CD14-positive monocyte (primary cell): Measurements from ENCODE around the gene KYNU. TPM values are rescaled to one million over a fixed set of nuclear protein-coding genes. Genes with fewer than 3 reads are reported as not detected.

Source experiments
- DNase-seq, 3 donors: peaks; one replicate each; pipeline ENCODE4 v3.0.0-alpha.2; 2011 to 2022
- H2AFZ ChIP-seq: 2 replicates; pipeline ENCODE4 v1.6.0; 2012; ENCODE audit warnings: mild to moderate bottlenecking, low read depth, low read length, inconsistent platforms; ENCODE audit not compliant: insufficient read depth, poor library complexity, severe bottlenecking
- H3K27ac ChIP-seq, 2 donors: 1 replicate in 1 of 2; 2 replicates in 1 of 2; pipeline ENCODE4 v1.5.1; 2012 to 2013; ENCODE audit warnings: low read length in 2 of 2, control low read depth in 1 of 2, inconsistent platforms in 1 of 2, low read depth in 1 of 2, mild to moderate bottlenecking in 1 of 2
- H3K27me3 ChIP-seq, 2 donors: one replicate each; pipeline versions ENCODE4 v1.6.0 to v1.6.1; 2011 to 2013; ENCODE audit warnings: low read length in 2 of 2; ENCODE audit not compliant: control insufficient read depth in 2 of 2, insufficient read depth in 2 of 2
- H3K36me3 ChIP-seq, 2 donors: replicated peaks in 1 of 2; 1 replicate in 1 of 2; 2 replicates in 1 of 2; pipeline versions ENCODE4 v1.5.1 to v1.6.1; 2012 to 2013; ENCODE audit warnings: low read length in 2 of 2, control low read depth in 1 of 2, inconsistent platforms in 1 of 2, mild to moderate bottlenecking in 1 of 2; ENCODE audit not compliant: insufficient read depth in 2 of 2, control insufficient read depth in 1 of 2
- H3K4me1 ChIP-seq, 2 donors: 1 replicate in 1 of 2; 2 replicates in 1 of 2; pipeline versions ENCODE4 v1.5.1 to v1.6.1; 2012 to 2013; ENCODE audit warnings: low read length in 2 of 2, control low read depth in 1 of 2, inconsistent platforms in 1 of 2, mild to moderate bottlenecking in 1 of 2, moderate library complexity in 1 of 2; ENCODE audit not compliant: insufficient read depth in 2 of 2, control insufficient read depth in 1 of 2
- H3K4me2 ChIP-seq: replicated peaks from 2 replicates; pipeline ENCODE3; 2012; ENCODE audit warnings: low read length, moderate library complexity, mild to moderate bottlenecking; ENCODE audit not compliant: poor library complexity, severe bottlenecking; ENCODE audit errors: extremely low read depth
- H3K4me3 ChIP-seq, 3 experiments: fragments of 200-600 bp in 1 of 3; sonication (generic) in 1 of 3; replicated peaks in 1 of 3; 1 replicate in 2 of 3; 2 replicates in 1 of 3; pipeline ENCODE4 v1.5.1; 2011 to 2013; ENCODE audit warnings: low read length in 3 of 3, mild to moderate bottlenecking in 3 of 3, control low read depth in 2 of 3, low read depth in 2 of 3, inconsistent platforms in 1 of 3, moderate library complexity in 1 of 3
- H3K79me2 ChIP-seq: 2 replicates; pipeline ENCODE4 v1.6.0; 2012; ENCODE audit warnings: mild to moderate bottlenecking, control low read depth, inconsistent platforms, low read length, moderate library complexity; ENCODE audit not compliant: insufficient read depth
- H3K9ac ChIP-seq: 2 replicates; pipeline ENCODE4 v1.6.0; 2017; ENCODE audit warnings: low read length, mild to moderate bottlenecking; ENCODE audit not compliant: insufficient read depth, poor library complexity, severe bottlenecking
- H3K9me3 ChIP-seq, 2 donors: replicated peaks in 1 of 2; 1 replicate in 1 of 2; 2 replicates in 1 of 2; pipeline versions ENCODE4 v1.5.1 to v1.6.1; 2012 to 2013; ENCODE audit warnings: low read length in 2 of 2, control low read depth in 1 of 2; ENCODE audit not compliant: control insufficient read depth in 1 of 2, insufficient read depth in 1 of 2
- H4K20me1 ChIP-seq: 2 replicates; pipeline ENCODE4 v1.6.0; 2012; ENCODE audit warnings: mild to moderate bottlenecking, low read length, control low read depth, moderate library complexity; ENCODE audit not compliant: insufficient read depth
- H3K27ac Mint-ChIP-seq, 7 donors: one replicate each; pipeline ENCODE4 v1.8.0; 2020; ENCODE audit warnings: mild to moderate bottlenecking in 7 of 7, mixed read lengths in 7 of 7, moderate library complexity in 6 of 7, inconsistent platforms in 2 of 7
- H3K27me3 Mint-ChIP-seq, 3 donors: one replicate each; pipeline ENCODE4 v1.8.0; 2021 to 2022; ENCODE audit warnings: low read depth in 3 of 3, mild to moderate bottlenecking in 3 of 3, mixed read lengths in 3 of 3, moderate library complexity in 3 of 3, inconsistent platforms in 1 of 3
- H3K36me3 Mint-ChIP-seq, 2 donors: one replicate each; pipeline ENCODE4 v1.8.0; 2020; ENCODE audit warnings: mixed read lengths in 2 of 2, inconsistent platforms in 1 of 2, mild to moderate bottlenecking in 1 of 2
- H3K4me1 Mint-ChIP-seq: one replicate; pipeline ENCODE4 v1.8.0; 2020; ENCODE audit warnings: mild to moderate bottlenecking, mixed read lengths
- H3K4me3 Mint-ChIP-seq, 2 donors: one replicate each; pipeline ENCODE4 v1.8.0; 2020; ENCODE audit warnings: mild to moderate bottlenecking in 2 of 2, mixed read lengths in 2 of 2, moderate library complexity in 1 of 2
- H3K9me3 Mint-ChIP-seq, 7 donors: one replicate each; pipeline ENCODE4 v1.8.0; 2020 to 2022; ENCODE audit warnings: mixed read lengths in 7 of 7, mild to moderate bottlenecking in 6 of 7, moderate library complexity in 6 of 7, inconsistent platforms in 2 of 7
- WGBS: methylation state at CpG from one replicate; pipeline ENCODE4 v1.1.5; 2013; ENCODE audit warnings: missing lambda C conversion rate; ENCODE audit not compliant: insufficient coverage; 5-methylcytosine and 5-hydroxymethylcytosine counted together
- intact Hi-C, 2 donors: fragments of 100-400 bp; cut with micrococcal nuclease; formaldehyde crosslinking; loops; one replicate each; pipeline versions ENCODE4 v1.15.0 to v1.15.1; 2023
- polyA plus RNA-seq, 3 donors: library from polyadenylated mRNA; depleted of rRNA in 1 of 3; unstranded in 2 of 3; stranded (reverse) in 1 of 3; fragments of 300-500 nt in 2 of 3; fragments of >200 nt in 1 of 3; fragmentation: Illumina TruSeq in 2 of 3; gene quantifications; 1 replicate in 2 of 3; 2 replicates in 1 of 3; pipeline ENCODE4 v1.2.3, GENCODE V29; 2012 to 2021
- TF ChIP-seq, protein P1 (sequence below): fragments of 200-600 bp; IDR thresholded peaks from one replicate; pipeline ENCODE4 v1.8.0; 2022; ENCODE audit warnings: antibody characterized with exemption, mild to moderate bottlenecking

The KYNU gene
- polyA plus RNA-seq, 3 donors: 40.7 to 132 (median 131) TPM

DNA sequence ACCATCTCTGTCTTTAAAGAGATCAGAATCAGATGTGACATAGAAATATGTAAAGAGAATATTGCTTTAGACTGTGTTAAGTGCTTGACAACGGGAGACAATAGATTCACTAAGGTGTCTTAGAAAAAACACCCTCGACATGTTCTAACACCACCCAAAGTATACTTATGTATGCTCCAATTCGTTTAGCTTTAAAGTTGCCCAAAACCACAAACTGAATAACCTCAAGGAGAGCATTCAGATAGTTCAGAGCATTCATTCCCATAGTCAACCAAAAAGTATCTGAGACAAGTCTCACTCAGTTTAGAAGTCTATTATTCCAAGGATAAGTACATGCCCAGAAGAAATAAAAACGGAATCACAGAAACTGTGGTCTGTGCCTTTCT is 96.4 kb downstream of the KYNU start:
- H3K4me2 ChIP-seq: no peak overlapping the region
- H3K36me3 ChIP-seq: peaks cover 29 to 84% of the 10 kb centered on the region in 2 donors
- no peak for DNase-seq
- no peak overlapping the region for H3K9ac ChIP-seq
- H2AFZ ChIP-seq: no peak overlapping the region
- H3K36me3 Mint-ChIP-seq: peaks cover 55 to 71% of the 10 kb centered on the region in 2 donors
- intact Hi-C loops: no loop called here
- peak overlapping the region in 1 of 7 donors; percentile 88 for H3K27ac Mint-ChIP-seq
- WGBS: 11% methylated on average over 1 of the region's 4 CpGs
- no peaks in the 10 kb centered on the region for H3K9me3 Mint-ChIP-seq
- no peaks in the 10 kb centered on the region for H3K27me3 ChIP-seq
- no peaks in the 10 kb centered on the region for H3K4me1 ChIP-seq
- peaks cover 0 to 1% (median 0%) of the 10 kb centered on the region in 3 donors for H3K27me3 Mint-ChIP-seq
- H4K20me1 ChIP-seq: peaks cover 50% of the 10 kb centered on the region
- TF ChIP-seq, protein P1, sequence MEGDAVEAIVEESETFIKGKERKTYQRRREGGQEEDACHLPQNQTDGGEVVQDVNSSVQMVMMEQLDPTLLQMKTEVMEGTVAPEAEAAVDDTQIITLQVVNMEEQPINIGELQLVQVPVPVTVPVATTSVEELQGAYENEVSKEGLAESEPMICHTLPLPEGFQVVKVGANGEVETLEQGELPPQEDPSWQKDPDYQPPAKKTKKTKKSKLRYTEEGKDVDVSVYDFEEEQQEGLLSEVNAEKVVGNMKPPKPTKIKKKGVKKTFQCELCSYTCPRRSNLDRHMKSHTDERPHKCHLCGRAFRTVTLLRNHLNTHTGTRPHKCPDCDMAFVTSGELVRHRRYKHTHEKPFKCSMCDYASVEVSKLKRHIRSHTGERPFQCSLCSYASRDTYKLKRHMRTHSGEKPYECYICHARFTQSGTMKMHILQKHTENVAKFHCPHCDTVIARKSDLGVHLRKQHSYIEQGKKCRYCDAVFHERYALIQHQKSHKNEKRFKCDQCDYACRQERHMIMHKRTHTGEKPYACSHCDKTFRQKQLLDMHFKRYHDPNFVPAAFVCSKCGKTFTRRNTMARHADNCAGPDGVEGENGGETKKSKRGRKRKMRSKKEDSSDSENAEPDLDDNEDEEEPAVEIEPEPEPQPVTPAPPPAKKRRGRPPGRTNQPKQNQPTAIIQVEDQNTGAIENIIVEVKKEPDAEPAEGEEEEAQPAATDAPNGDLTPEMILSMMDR: no peak
- H3K27ac ChIP-seq: peak overlapping the region in 1 of 2 donors; percentile 6
- H3K4me1 Mint-ChIP-seq: no peaks in the 10 kb centered on the region
- no peak overlapping the region for H3K4me3 ChIP-seq
- no peaks in the 10 kb centered on the region for H3K9me3 ChIP-seq
- no peaks in the 10 kb centered on the region for H3K79me2 ChIP-seq
- H3K4me3 Mint-ChIP-seq: no peak overlapping the region

DNA sequence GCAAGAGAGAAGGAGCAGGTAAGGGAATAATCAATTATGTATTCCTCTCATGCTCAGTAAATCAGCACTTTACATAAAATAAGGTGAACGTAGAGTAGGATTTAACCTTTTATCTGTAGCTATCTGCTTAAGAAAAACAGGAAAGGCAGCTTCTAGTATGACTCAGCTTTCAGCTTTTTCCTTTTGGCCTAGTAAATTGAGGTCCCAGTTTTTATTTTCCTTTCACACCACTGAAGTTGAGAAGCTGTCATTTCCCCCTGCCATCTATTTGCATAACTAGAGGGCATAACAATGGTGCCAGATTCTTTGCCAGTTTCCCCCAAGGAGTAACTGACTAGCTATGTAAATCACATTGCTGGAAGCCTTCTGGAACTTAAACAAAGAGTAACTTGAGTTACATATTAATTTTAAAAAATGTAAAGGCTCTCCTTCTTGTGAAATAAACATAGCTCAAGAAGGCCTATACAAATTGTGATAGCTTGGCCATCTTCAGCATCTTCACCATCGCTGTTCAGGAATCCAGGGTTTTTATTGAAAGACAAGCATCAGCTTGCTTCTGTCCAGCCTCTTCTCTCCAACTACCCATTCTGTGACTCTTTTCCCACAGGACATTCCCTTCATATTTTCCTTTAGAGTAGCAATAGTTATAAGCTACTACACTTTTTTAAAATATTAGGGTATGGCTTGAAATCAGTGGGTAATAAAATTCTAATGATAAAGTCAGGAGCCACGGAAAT is 97.0 kb downstream of the KYNU start:
- no peaks in the 10 kb centered on the region for H3K27me3 ChIP-seq
- H3K36me3 ChIP-seq: peaks cover 29 to 77% of the 10 kb centered on the region in 2 donors
- H3K27me3 Mint-ChIP-seq: peaks cover 0 to 1% (median 0%) of the 10 kb centered on the region in 3 donors
- no peaks in the 10 kb centered on the region for H3K4me1 ChIP-seq
- intact Hi-C loops: no loop called here
- peak overlapping the region in 1 of 2 donors; percentile 8 for H3K27ac ChIP-seq
- DNase-seq: no peak
- H3K36me3 Mint-ChIP-seq: peaks cover 56 to 70% of the 10 kb centered on the region in 2 donors
- H3K4me2 ChIP-seq: no peak overlapping the region
- H3K4me3 ChIP-seq: no peak overlapping the region
- H3K9me3 Mint-ChIP-seq: no peaks in the 10 kb centered on the region
- no peaks in the 10 kb centered on the region for H3K9me3 ChIP-seq
- H4K20me1 ChIP-seq: peaks cover 55% of the 10 kb centered on the region
- H3K9ac ChIP-seq: no peak overlapping the region
- no peaks in the 10 kb centered on the region for H3K79me2 ChIP-seq
- peak overlapping the region in 2 of 7 donors; percentile 71 to 88 for H3K27ac Mint-ChIP-seq
- H2AFZ ChIP-seq: no peak overlapping the region
- H3K4me3 Mint-ChIP-seq: no peak overlapping the region
- H3K4me1 Mint-ChIP-seq: no peaks in the 10 kb centered on the region
- TF ChIP-seq, protein P1: no peak
- 100% methylated on average over 2 of the region's 3 CpGs for WGBS
